Stimulated activated CD4-positive, alpha-beta T cell treated with anti-CD3 and anti-CD28 coated beads, Interleukin-15, amount 100 ng/mL, for 48 hours (primary cell): ENCODE measurements around the gene LIN7B.
"Not testable (repeated sequence)": the region's sequence is repeated elsewhere in the genome, so short reads cannot be mapped to it uniquely, and the experiment has no call there.

Experiments
- DNase-seq, 2 donors: peaks; one replicate each; pipeline ENCODE4 v3.0.0-alpha.2; 2020; ENCODE audit warnings: low read depth in 2 of 2

Gene LIN7B

DNA sequence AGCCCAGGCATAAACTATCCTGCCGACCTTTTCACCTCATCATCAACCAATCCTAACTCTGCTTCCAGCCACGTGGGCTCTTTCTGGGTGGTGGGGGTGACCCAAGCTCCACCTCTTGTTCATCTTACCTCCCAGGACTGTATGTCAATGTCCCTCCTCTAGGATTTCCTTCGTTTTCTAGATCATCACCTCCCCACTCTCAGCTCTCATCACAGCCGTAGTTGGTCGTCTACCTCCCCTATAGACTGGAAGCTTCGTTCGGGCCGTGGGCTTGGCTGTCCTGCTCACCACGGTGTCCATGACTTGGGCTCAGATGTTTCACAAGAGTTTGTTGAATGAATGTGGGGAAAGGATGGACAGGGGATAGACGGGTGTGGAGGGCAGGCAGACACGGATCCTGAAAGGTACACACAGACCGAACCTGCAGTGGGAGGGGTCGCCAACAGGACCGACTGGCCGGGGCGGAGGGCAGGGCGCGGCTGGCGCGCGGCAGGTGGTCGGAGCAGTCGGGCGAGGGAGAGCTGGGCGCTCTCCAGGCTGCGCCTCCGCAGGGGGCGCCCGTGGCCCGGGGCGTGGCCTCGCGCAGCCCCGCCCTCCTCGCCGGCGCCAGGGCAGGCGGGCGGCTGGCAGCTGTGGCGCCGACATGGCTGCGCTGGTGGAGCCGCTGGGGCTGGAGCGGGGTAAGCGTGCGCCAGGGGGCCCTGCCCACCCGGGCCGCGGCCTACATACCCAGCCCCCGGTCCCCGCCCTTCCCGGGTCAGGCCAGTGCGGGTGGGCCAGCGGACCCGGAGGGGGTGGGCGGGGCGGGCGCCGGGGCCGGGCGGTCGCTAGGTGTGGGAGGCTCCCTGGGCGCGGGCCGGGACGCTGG, at the start of gene LIN7B:
TSS of gene LIN7B (plus strand) at position 609 of the 868 bp plus-strand sequence. CDS start at position 644, 35 bp downstream.
- DNase-seq = peak; percentile 33 to 67

DNA sequence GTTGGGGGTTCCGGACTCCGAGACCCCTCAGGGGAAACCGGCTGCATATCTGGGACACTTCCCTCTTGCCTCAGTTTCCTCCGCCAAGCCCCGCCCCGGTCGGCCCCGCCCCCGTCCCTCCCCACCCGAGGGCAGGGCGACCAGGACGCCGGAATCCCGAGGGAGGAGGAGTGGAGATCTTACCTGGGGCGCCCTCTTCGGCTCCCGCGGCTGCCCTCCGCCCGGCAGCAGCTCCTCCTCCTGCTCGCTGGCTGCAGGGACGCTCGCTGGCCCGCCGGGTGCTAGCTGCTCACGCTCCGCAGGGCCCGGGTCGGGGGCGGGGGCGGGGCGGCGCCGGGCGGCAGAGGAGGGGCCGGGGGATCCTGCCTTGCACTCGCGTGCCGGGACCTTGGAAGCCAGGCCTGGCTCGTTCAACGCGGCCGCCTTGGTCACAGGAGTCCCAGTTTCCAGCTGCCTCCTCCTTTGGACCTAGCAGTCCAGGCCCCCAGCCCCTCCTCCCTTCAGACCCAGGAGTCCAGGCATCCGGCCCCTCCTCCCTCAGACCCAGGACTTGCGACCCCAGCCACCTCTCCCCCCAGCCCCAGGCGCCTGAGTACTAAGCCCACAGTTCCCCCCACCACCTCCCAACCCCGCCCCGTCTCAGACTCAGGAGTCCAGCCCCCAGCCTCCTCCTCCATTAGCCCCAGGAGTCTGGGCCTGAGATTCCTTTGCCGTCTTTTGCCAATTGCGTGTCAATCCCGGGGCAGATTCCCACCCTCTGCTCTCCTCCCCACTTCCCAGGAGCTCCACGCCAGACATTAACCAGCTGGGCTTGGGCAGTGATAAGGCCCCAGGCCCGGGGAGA, 49.2 kb upstream of the LIN7B start, which contains the start of gene NTF4:
TSS of gene NTF4 (minus strand) at position 51 of the 844 bp plus-strand sequence. CDS start 2,821 bp downstream, outside the sequence.
- no peak for DNase-seq

DNA sequence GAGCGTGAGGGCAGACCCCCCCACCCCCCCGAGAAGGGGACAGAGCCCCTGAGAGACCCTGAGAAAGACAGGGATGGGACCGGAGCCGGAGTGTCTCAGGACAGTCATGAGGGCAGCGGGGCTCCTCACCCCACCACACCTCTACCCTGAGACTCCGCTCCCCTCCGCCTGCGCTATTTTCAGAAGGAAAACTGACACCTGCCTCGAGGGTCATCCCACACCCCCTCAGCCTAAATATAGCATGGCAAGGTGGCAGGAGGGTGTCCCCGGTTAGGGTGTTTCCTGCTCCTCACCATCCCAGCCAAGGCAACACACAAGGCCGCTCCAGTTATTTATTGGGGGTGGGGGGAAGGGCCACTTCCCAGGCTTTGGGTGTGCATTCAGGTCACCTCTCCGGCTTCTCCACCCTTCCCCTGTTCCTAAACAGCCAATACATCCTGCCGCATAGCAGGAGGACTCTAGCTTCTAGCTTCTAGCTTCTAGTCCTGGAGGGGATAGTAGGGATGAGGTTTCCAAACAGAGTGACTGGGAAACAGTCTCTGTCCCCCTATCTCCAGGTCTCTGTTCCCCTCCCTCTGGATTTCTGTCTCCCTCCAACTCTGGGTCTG, 48.2 kb upstream of the LIN7B start:
- DNase-seq = no peak

DNA sequence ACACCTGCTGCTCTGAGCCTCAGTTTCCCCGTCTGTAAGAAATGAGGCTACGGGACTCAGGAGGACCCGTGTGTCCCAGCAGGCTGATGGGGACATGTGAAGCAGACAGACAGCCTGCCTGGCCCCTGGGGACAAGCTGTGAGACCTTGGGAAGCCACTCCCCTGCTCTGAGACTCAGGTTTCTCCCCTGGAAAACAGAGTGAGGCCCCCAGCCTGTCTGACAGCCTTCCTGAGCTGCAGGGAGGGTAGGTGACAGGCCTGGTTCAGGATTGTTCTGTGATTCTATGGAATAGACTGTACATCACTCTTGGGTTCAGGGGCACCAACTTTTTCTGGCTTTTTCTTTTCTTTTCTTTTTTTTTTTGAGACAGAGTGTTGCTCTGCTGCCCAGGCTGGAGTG, 46.6 kb upstream of the LIN7B start:
- DNase-seq = no peak

- no peak for DNase-seq
Measured at GRCh38 chr19:49069026-49069425, 45.1 kb upstream of the LIN7B start.

GRCh38 chr19:49070416-49070815, 43.8 kb upstream of the LIN7B start:
- no peak for DNase-seq

GRCh38 chr19:49071860-49072547, 42.2 kb upstream of the LIN7B start:
- DNase-seq = no peak

DNA sequence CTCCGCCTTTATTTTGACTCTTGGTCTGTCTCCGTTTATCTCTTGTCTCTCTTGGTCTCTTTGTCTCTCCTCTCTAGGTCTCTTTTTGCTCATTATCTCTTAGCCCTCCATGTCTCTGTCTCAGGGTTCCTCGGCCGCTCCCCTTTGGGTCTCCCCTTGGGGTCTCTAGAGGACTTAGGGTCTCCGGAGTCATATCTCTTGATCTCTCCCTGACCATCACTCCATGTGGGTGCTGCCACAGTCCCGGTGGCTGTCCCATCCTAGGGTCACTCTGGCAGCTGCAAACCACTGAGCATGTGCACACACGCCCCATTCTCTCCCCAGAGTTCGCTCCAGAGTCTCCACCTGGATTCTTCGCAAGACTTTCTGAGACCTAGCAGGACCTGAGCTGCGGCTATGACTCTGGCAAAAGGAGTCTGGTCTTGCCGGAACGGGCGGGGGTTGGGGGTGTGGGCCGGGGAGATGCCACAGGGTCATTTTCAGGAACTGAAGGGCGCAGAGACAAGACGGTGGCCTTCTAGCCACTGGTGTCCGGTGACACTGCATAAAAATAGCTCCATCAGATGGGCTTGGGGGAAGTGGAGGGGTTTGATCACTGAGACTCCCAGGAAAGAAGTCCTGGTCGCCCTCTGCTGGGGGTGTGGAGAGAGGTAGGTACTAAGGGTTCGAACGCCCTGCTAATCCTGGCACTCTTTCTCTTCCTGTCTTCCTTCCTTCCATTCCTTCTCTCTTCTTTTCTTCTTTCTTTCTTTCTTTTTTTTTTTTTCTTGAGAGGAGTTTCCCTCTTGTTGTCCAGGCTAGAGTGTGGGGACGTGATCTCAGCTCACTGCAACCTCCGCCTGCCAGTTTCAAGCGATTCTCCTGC, 40.4 kb upstream of the LIN7B start:
- no peak for DNase-seq

DNA sequence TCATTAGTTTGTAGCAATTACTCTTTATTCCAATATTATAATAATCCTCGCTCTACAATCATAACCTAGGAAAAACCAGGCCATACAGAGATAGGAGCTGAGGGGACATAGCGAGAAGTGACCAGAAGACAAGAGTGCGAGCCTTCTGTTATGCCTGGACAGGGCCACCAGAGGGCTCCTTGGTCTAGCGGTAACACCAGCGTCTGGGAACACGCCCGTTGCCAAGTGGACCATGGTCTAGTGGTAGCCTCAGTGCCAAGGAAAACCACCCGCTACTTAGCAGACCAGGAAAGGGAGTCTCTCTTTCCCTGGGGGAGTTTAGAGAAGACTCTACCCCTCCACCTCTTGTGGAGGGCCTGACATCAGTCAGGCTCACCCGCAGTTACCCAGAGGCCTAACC, 39.3 kb upstream of the LIN7B start:
- DNase-seq = not testable (repeated sequence)

DNA sequence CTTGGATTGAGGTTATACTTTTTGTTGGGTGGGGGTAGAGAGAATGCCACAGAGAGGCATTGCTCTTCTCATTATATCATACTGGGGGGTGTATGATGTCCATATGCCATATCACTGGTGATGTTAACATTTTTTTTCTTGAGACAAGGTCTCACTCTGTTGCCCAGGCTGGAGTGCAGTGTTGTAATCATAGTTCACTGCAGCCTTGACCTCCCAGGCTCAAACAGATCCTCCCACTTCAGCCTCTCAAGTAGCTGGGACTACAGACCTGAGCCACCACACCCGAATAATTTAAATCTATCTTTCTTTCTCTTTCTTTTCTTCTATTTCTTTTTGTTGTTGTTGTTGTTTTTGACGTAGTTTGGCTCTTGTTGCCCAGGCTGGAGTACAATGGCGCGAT, 33.8 kb upstream of the LIN7B start:
- no peak for DNase-seq

DNA sequence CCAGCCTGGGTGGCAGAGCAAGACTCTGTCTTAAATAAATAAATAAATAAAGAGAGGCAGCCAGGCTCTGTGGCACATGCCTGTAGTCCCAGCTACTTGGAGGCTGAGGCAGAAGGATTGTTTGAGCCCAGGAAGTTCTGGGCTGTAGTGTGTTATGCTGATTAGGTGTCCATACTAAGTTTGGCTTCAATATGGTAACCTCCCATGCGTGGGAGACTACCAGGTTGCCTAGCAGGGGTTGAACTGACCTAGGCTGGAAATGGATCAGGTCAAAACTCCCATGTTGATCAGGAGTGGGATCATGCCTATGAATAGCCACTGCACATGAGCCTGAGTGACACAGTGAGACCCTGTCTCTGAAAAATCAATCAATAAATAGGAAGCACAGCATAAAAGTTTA, 32.9 kb upstream of the LIN7B start:
- no peak for DNase-seq

GRCh38 chr19:49084206-49085019, 29.8 kb upstream of the LIN7B start:
- no peak for DNase-seq

DNA sequence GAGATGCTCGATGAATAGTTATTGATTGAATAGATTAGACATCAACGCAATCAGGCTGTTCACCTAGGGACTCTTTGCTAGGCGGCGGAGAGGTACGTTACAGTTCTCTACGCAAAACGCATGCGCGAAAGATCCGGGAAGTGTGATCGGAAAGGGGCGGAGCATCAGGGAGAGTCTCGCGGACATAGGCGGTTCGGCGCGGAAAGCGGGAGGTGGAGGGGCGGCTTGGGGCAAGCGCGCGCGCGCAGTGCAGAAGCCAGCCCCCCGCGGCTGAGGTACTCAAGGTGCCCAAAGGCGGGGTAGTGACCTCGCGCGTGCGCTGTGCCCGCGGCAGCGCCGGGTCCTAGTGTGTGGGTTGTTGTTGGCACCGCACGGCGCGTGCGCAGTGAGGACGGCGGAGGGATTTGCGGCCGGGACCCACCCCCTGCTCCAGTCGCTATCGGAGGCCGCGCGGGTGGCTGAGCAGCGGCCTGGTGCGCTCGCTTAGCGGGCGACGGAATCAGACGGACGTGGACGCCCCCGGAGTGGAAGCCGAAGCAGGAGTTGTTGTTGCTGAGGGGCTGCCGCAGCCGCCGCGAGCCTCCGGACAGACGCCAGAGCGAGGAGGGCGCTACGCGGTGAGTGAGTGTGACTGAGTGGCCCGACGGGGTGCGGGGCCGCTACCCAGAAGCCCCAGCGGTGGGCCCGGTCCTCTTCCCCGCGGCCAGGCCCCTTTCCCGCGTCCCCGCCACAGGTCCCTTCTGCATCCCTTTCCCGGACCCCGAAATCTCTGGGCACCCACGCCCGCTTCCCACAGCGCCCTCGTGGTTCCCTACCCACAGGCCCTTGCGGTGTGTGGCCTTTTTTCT, 28.9 kb upstream of the LIN7B start, which contains the start of gene SNRNP70:
TSS of gene SNRNP70 (plus strand) at position 432 of the 848 bp plus-strand sequence. CDS start 964 bp downstream, outside the sequence.
- peak; percentile 98 for DNase-seq

DNA sequence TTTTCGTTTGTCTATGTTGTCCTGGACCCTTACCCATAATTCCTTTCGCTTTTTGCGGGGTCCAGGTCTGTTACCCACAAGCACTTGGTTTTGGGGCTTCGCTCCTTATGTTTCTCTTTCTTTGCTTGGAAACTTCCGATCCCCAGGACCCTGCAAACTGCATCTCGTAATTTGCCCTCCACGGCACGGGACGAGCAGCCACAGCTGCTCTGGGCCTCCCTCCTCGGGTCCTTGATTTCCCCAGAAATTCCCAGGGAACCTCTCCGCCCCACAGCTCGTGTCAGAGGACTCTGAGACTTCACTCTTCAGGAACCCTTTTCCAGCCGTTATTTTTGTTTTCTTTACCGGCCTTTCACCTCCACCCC, 28.3 kb upstream of the LIN7B start:
- DNase-seq = no peak

DNA sequence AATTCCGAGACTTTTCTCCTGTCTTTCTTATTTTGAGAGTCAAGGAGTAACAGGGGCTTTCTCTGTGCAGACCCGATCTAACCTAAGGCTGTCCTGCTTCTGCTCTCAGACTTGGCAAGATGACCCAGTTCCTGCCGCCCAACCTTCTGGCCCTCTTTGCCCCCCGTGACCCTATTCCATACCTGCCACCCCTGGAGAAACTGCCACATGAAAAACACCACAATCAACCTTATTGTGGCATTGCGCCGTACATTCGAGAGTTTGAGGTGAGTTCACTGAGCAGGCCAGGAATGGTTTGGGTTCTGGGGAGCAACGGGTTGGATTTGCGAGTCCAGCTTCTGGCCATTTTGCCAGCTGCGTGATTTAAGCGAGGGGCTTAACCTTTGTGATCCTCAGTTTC, 27.9 kb upstream of the LIN7B start:
- DNase-seq = no peak

GRCh38 chr19:49091391-49092038, 22.7 kb upstream of the LIN7B start:
- no peak for DNase-seq

DNA sequence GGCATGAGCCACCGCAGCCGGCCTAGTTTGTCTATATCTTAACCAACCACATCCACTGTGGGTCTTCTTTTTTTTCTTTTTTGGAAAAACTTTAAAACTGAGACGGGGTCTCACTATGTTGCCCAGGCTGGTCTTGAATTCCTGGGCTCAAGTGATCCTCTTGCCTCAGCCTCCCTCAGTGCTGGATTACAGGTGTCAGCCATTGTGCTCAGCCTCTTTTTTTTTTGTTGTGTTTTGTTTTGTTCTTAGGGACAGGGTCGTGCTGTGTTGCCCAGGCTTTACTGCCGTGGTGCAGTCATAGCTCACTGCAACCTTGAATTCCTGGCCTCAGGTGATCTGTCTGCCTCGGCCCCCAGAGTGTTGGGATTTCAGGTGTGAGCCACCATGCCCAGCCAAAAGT, 21.5 kb upstream of the LIN7B start:
- DNase-seq = no peak
